Smooth muscle cell (in vitro differentiated cells): ENCODE data around the gene ITGA1. TPM values are rescaled to one million over a fixed set of nuclear protein-coding genes. Genes with fewer than 3 reads are reported as not detected.
A peak's percentile ranks its signal among the peaks of the same experiment; 100 is the strongest.

Experiments used
- DNase-seq: peaks from one replicate; lab custom pipeline; 2025; ENCODE audit not compliant: unreplicated experiment; lab: John Stamatoyannopoulos, UW
- H2AFZ ChIP-seq: fragments of 200-600 bp; sonication (generic); 2 replicates; pipeline ENCODE4 v1.6.0; 2016; ENCODE audit warnings: antibody characterized with exemption, low read depth, mild to moderate bottlenecking
- H3F3A ChIP-seq: fragments of 200-600 bp; sonication (generic); 2 replicates; pipeline ENCODE4 v1.6.0; 2017; ENCODE audit warnings: antibody characterized with exemption, low read depth
- H3K27ac ChIP-seq: fragments of 200-600 bp; sonication (generic); 2 replicates; pipeline ENCODE4 v1.5.1; 2016; ENCODE audit warnings: low read depth, mild to moderate bottlenecking
- H3K27me3 ChIP-seq: fragments of 200-600 bp; sonication (generic); 2 replicates; pipeline ENCODE4 v1.6.1; 2016; ENCODE audit warnings: low read depth, mild to moderate bottlenecking
- H3K36me3 ChIP-seq: fragments of 200-600 bp; sonication (generic); 2 replicates; pipeline ENCODE4 v1.5.1; 2016; ENCODE audit warnings: low read depth
- H3K4me1 ChIP-seq: fragments of 200-600 bp; sonication (generic); 2 replicates; pipeline ENCODE4 v1.5.1; 2016; ENCODE audit warnings: low read depth
- H3K4me2 ChIP-seq: fragments of 200-600 bp; sonication (generic); 2 replicates; pipeline ENCODE4 v1.6.0; 2016; ENCODE audit warnings: mild to moderate bottlenecking
- H3K4me3 ChIP-seq: fragments of 200-600 bp; sonication (generic); 2 replicates; pipeline ENCODE4 v1.5.1; 2016; ENCODE audit warnings: mild to moderate bottlenecking
- H3K79me2 ChIP-seq: fragments of 200-600 bp; sonication (generic); 2 replicates; pipeline ENCODE4 v1.6.0; 2016; ENCODE audit warnings: low read depth, mild to moderate bottlenecking
- H3K9ac ChIP-seq: fragments of 200-600 bp; sonication (generic); 2 replicates; pipeline ENCODE4 v1.6.0; 2016; ENCODE audit warnings: low read depth
- H3K9me3 ChIP-seq: fragments of 200-600 bp; sonication (generic); replicated peaks from 2 replicates; pipeline ENCODE4 v1.5.1; 2016; ENCODE audit warnings: low read depth
- H4K20me1 ChIP-seq: fragments of 200-600 bp; sonication (generic); 2 replicates; pipeline ENCODE4 v1.6.0; 2016; ENCODE audit warnings: low read depth
- WGBS: methylation state at CpG from one replicate; pipeline ENCODE4 v1.1.7; 2016; ENCODE audit warnings: low lambda C conversion rate; 5-methylcytosine and 5-hydroxymethylcytosine counted together
- polyA plus RNA-seq: library from polyadenylated mRNA; unstranded; fragments of >200 nt; fragmentation: Nextera tagmentation; extraction: Ambion mirVana; gene quantifications from 2 replicates; pipeline ENCODE4 v1.2.1, GENCODE V29; 2016
- total RNA-seq: library from RNA; depleted of rRNA; stranded (reverse); fragments of >200 nt; gene quantifications from 2 replicates; pipeline ENCODE4 v1.2.3, GENCODE V29; 2014
- TF ChIP-seq, protein P1 (sequence below): fragments of 200-600 bp; sonication (generic); IDR thresholded peaks from 2 replicates; pipeline ENCODE4 v1.5.1; 2017; ENCODE audit warnings: borderline replicate concordance, mild to moderate bottlenecking, antibody characterized with exemption; ENCODE audit not compliant: insufficient read depth, poor library complexity, severe bottlenecking

Gene ITGA1
- total and polyA plus RNA-seq, 2 experiments from 2014 or later = 85.2 to 250 TPM

DNA sequence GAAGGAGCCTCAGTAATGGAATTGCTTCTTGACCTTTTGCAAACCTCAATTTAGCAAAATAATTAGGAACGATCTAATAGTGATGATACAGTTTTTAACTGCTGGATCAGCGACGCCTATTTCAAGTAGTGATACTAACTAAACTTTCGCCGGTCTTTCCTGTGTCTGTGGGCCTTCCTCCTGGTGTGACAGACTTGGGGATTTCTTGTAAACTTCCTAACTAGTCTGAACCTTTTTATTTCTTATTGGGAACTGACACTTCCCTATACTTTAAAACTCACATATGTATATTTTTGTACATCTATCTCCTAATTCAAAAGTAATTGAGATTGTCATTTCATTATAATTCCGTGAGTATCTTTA is 15.2 kb downstream of the ITGA1 start:
- Histone ChIP-seq H3K4me3 (peak overlapping the region; percentile 56), H3K27me3 (no peaks in the 10 kb centered on the region), H3K36me3 (no peaks in the 10 kb centered on the region), H3K27ac (peak overlapping the region; percentile 94), H3K9ac (peak overlapping the region; percentile 88), H3K79me2 (peaks cover 86% of the 10 kb centered on the region), H4K20me1 (peaks cover 65% of the 10 kb centered on the region), H3K4me1 (peaks cover 45% of the 10 kb centered on the region), H2AFZ (no peak overlapping the region), H3F3A (peaks cover 23% of the 10 kb centered on the region), H3K9me3 (no peaks in the 10 kb centered on the region), H3K4me2 (peak overlapping the region; percentile 85)
- TF ChIP-seq, protein P1, sequence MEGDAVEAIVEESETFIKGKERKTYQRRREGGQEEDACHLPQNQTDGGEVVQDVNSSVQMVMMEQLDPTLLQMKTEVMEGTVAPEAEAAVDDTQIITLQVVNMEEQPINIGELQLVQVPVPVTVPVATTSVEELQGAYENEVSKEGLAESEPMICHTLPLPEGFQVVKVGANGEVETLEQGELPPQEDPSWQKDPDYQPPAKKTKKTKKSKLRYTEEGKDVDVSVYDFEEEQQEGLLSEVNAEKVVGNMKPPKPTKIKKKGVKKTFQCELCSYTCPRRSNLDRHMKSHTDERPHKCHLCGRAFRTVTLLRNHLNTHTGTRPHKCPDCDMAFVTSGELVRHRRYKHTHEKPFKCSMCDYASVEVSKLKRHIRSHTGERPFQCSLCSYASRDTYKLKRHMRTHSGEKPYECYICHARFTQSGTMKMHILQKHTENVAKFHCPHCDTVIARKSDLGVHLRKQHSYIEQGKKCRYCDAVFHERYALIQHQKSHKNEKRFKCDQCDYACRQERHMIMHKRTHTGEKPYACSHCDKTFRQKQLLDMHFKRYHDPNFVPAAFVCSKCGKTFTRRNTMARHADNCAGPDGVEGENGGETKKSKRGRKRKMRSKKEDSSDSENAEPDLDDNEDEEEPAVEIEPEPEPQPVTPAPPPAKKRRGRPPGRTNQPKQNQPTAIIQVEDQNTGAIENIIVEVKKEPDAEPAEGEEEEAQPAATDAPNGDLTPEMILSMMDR = no peak
- WGBS = 43% methylated on average over 6 of the region's 6 CpGs
- DNase-seq = no peak

DNA sequence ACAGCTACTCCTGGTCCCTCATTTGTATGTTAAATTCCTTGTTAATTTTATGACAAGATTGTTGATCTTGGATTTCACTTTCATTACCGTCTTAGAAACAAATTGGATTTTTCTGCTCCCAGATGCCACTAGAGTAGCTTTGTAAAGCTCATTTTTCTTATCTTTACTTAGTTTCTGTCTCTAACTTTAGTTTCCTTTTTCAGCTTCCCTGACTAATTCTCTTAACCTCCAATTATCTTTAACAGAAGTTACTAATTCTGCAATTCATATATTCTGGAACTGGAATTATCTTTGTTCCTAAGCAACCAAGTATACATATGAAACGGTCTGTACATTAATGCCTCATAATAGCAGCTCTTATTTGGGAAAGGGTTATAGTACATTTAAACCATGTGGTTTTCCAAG is 16.7 kb downstream of the ITGA1 start:
- peaks cover 87% of the 10 kb centered on the region for H3K79me2 ChIP-seq
- no peaks in the 10 kb centered on the region for H3K36me3 ChIP-seq
- no peaks in the 10 kb centered on the region for H3K27me3 ChIP-seq
- WGBS = 15% methylated on average over 2 of the region's 2 CpGs
- peak overlapping the region; percentile 85 for H3K4me2 ChIP-seq
- no peak overlapping the region for H2AFZ ChIP-seq
- no peak for DNase-seq
- no peaks in the 10 kb centered on the region for H3K9me3 ChIP-seq
- TF ChIP-seq, protein P1 = no peak
- H3F3A ChIP-seq = peaks cover 17% of the 10 kb centered on the region
- peaks cover 65% of the 10 kb centered on the region for H4K20me1 ChIP-seq
- H3K4me1 ChIP-seq = peaks cover 38% of the 10 kb centered on the region
- H3K9ac ChIP-seq = peak overlapping the region; percentile 22
- peak overlapping the region; percentile 94 for H3K27ac ChIP-seq
- H3K4me3 ChIP-seq = peak overlapping the region; percentile 56

DNA sequence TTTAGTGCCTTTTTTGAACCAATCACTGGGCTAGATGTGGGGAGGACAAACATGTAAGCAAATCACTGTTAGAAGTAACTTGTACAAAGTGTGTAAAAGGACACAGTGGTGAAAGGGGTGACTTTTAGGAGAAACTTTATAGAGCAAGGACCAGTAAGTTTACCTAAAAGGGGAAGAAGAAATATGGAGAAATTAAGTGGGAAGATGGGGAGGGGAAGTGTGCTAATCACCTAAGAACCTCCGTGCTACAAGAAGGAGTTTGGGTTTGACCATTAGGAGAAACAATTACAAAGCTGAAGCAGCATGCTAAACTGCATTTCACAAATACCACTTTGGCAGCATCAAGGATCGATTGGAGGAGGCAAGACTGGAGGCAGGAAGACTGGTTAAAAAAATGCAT is 17.3 kb downstream of the ITGA1 start:
- TF ChIP-seq, protein P1 = no peak
- DNase-seq = no peak
- H3K27me3 ChIP-seq = no peaks in the 10 kb centered on the region
- peaks cover 65% of the 10 kb centered on the region for H4K20me1 ChIP-seq
- peak overlapping the region; percentile 22 for H3K9ac ChIP-seq
- WGBS = 80% methylated on average over 2 of the region's 2 CpGs
- no peaks in the 10 kb centered on the region for H3K9me3 ChIP-seq
- H3F3A ChIP-seq = peaks cover 19% of the 10 kb centered on the region
- H3K27ac ChIP-seq = peak overlapping the region; percentile 94
- no peaks in the 10 kb centered on the region for H3K36me3 ChIP-seq
- peaks cover 42% of the 10 kb centered on the region for H3K4me1 ChIP-seq
- H2AFZ ChIP-seq = no peak overlapping the region
- peak overlapping the region; percentile 85 for H3K4me2 ChIP-seq
- H3K79me2 ChIP-seq = peaks cover 87% of the 10 kb centered on the region
- peak overlapping the region; percentile 56 for H3K4me3 ChIP-seq

DNA sequence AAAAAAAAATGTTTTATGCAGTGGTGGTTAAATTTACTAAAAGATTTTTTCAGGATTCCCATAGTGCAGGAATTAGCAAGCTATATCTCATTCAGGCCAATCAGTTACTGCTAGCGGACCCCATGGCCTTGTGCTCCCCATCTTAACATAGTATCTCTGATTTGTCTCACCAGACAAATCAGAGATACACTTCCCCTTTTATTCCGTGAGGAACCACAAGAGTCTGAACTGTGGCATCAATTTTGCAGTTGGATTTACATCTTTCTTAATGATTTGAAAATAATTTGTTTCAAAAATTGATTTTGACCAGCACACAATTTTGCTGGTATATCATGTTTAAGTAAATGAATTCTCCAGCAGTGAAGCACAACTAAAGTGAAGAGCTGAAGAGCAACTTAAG is 17.9 kb downstream of the ITGA1 start:
- H3K4me2 ChIP-seq = peak overlapping the region; percentile 85
- TF ChIP-seq, protein P1 = no peak
- H2AFZ ChIP-seq = no peak overlapping the region
- H3K27ac ChIP-seq = peak overlapping the region; percentile 94
- H3K27me3 ChIP-seq = no peaks in the 10 kb centered on the region
- H3K4me1 ChIP-seq = peaks cover 47% of the 10 kb centered on the region
- 93% methylated on average over 2 of the region's 2 CpGs for WGBS
- H3F3A ChIP-seq = peaks cover 15% of the 10 kb centered on the region
- H3K9ac ChIP-seq = peak overlapping the region; percentile 22
- peaks cover 65% of the 10 kb centered on the region for H4K20me1 ChIP-seq
- peaks cover 89% of the 10 kb centered on the region for H3K79me2 ChIP-seq
- no peak for DNase-seq
- no peaks in the 10 kb centered on the region for H3K9me3 ChIP-seq
- no peak overlapping the region for H3K4me3 ChIP-seq
- no peaks in the 10 kb centered on the region for H3K36me3 ChIP-seq
